Measurements from ENCODE around the gene FGD5.

The FGD5 gene, protein sequence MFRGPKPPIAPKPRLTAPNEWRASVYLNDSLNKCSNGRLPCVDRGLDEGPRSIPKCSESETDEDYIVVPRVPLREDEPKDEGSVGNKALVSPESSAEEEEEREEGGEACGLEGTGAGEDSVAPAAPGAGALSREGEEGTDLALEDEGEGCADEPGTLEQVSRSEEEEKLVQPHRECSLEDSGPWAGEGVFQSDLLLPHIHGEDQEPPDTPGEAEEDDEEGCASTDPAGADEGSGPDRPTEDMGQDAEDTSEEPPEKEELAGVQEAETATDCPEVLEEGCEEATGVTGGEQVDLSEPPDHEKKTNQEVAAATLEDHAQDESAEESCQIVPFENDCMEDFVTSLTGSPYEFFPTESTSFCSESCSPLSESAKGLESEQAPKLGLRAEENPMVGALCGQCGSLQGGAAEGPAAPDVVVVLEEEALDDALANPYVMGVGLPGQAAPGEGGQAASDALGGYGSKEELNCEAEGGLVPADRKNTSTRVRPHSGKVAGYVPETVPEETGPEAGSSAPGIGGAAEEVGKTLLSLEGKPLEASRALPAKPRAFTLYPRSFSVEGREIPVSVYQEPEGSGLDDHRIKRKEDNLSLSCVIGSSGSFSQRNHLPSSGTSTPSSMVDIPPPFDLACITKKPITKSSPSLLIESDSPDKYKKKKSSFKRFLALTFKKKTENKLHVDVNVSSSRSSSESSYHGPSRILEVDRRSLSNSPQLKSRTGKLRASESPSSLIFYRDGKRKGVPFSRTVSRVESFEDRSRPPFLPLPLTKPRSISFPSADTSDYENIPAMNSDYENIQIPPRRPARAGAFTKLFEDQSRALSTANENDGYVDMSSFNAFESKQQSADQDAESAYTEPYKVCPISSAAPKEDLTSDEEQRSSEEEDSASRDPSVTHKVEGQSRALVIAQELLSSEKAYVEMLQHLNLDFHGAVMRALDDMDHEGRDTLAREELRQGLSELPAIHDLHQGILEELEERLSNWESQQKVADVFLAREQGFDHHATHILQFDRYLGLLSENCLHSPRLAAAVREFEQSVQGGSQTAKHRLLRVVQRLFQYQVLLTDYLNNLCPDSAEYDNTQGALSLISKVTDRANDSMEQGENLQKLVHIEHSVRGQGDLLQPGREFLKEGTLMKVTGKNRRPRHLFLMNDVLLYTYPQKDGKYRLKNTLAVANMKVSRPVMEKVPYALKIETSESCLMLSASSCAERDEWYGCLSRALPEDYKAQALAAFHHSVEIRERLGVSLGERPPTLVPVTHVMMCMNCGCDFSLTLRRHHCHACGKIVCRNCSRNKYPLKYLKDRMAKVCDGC (N-terminal part only)

GRCh38 chr3:14818804-14819500 lies at the start of gene FGD5:
Gene FGD5, plus strand, starts transcription at chr3:14818962. Its CDS starts 110 bp downstream, at chr3:14819072.
- no peak within 1 kb of the TSS for H3K27ac ChIP-seq
- no peak for TF ChIP-seq ZFX (IDR thresholded peaks at IDR 0.05; ENCODE audit: borderline replicate concordance)
- TF ChIP-seq, protein P1, sequence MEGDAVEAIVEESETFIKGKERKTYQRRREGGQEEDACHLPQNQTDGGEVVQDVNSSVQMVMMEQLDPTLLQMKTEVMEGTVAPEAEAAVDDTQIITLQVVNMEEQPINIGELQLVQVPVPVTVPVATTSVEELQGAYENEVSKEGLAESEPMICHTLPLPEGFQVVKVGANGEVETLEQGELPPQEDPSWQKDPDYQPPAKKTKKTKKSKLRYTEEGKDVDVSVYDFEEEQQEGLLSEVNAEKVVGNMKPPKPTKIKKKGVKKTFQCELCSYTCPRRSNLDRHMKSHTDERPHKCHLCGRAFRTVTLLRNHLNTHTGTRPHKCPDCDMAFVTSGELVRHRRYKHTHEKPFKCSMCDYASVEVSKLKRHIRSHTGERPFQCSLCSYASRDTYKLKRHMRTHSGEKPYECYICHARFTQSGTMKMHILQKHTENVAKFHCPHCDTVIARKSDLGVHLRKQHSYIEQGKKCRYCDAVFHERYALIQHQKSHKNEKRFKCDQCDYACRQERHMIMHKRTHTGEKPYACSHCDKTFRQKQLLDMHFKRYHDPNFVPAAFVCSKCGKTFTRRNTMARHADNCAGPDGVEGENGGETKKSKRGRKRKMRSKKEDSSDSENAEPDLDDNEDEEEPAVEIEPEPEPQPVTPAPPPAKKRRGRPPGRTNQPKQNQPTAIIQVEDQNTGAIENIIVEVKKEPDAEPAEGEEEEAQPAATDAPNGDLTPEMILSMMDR (IDR thresholded peaks at IDR 0.05): no peak

GRCh38 chr3:14769544-14770325 lies 49.0 kb upstream of the FGD5 start:
- H3K27ac ChIP-seq: no peak overlapping the region
- TF ChIP-seq, protein P1 (IDR thresholded peaks at IDR 0.05): no peak
- TF ChIP-seq ZFX (IDR thresholded peaks at IDR 0.05; ENCODE audit: borderline replicate concordance): no peak

DNA sequence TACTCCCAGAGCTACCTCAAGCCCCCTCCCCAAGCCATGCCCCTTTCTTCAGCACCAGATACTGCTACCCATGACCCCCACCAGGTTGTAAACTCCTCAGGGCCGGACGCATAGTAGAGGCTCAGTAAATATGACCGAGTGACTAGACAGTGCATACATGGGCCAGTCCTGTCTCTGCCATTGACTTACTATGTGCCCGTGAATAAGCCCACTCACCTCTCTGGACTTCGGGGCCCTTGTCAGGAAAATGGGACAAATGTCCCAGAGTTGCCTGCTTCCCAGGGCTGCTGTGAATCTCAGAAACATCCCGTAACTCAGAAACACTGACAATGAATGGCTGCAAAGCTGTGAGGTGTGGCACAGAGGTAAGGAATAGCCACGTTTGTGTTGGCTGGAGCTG lies 48.2 kb upstream of the FGD5 start:
- no peak overlapping the region for H3K27ac ChIP-seq
- TF ChIP-seq, protein P1 (IDR thresholded peaks at IDR 0.05): no peak
- TF ChIP-seq ZFX (IDR thresholded peaks at IDR 0.05; ENCODE audit: borderline replicate concordance): no peak

- TF ChIP-seq, protein P1 (IDR thresholded peaks at IDR 0.05): no peak
- no peak for TF ChIP-seq ZFX (IDR thresholded peaks at IDR 0.05; ENCODE audit: borderline replicate concordance)
- H3K27ac ChIP-seq: no peak overlapping the region
These were observed 46.9 kb upstream of the FGD5 start for GRCh38 chr3:14771593-14772497.

GRCh38 chr3:14772533-14773138 lies 46.1 kb upstream of the FGD5 start:
- TF ChIP-seq, protein P1 (IDR thresholded peaks at IDR 0.05): no peak
- TF ChIP-seq ZFX (IDR thresholded peaks at IDR 0.05; ENCODE audit: borderline replicate concordance): no peak
- no peak overlapping the region for H3K27ac ChIP-seq
